Iris pigment epithelial cell (primary cell): ENCODE measurements around the gene PLEKHG4B.

Source experiments
- DNase-seq: peaks from one replicate; pipeline ENCODE4 v3.0.0-alpha.2; 2011; ENCODE audit warnings: low read depth

The PLEKHG4B gene

GRCh38 chr5:137741-138140 lies 45.8 kb downstream of the PLEKHG4B start:
- no peak for DNase-seq

DNA sequence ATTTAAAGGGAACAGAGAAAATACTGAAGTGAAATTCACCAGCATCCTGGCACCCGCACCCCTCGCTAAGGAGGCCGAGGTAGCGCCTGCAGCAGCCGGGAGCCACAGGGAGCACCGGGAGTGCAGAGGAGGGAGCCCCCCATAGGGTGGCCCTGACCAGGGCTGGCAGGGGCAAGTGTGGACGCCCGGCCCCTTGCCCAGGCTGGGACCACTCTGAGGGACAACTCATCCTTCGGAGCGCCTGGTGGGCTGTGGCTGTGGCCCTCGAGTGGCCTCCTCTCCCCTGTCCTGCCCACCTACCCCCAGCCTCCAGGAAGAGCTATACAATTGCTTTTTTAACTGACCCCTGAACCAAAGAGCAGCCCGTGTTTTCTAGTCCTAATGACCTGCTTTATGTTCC lies 47.0 kb downstream of the PLEKHG4B start:
- DNase-seq = no peak

GRCh38 chr5:139579-140442 lies 47.8 kb downstream of the PLEKHG4B start:
- no peak for DNase-seq

DNA sequence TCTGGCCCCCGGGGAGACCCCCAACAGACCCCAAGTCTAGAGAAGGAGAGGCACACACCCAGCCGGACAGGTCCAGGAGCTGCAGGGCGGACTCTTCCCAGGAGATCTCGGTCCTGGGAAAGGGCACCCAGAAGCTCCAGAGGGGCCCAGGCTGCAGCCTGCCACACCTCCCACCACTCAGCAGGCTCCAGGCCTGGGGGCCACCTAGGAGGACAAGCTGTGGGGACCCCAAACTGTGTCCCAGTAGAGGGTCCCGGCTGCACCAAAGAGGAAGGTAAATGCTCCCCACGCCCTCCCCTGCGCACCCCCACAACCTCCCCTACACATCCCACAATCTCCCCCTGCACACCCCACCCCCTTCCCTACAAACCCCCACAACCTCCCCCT lies 48.5 kb downstream of the PLEKHG4B start:
- DNase-seq = no peak

DNA sequence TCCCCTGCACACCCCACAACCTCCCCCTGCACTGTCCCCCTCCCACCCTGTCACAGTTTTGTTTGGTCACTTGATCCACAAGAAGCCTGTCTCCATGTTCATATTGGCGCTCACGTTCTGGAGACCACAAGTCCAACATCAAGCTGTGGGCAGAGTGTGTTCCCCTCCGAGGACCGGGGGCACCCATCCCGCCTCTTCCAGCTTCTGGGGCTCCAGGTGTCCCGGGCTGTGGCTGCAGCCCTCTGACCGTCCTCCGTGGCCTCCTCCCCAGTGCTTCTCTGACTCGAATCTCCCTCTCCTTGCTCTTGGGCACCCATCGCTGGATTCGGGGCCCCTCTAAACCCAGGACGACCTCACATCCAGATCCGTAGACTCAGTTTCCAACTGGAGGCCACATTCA lies 49.2 kb downstream of the PLEKHG4B start:
- no peak for DNase-seq

DNA sequence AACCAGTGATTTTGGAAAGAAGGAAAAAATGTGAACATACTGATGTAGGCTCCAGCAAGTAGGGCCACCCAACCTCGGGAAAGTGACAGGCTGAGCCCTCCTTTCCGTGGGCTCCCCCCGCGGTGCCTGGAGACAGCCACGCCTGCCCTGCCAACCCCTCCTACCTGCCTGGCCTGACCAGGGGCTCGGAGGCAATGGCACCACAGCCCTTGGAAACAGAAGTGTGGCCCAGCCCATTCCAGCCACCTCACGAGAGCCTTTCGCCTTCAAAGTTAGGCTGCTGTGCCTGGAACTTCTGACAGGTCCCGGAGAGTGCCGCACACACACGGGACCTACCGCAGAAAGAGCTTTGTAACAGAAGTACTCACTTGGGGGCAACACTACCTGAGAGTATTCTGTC lies 49.8 kb downstream of the PLEKHG4B start:
- DNase-seq = no peak

DNA sequence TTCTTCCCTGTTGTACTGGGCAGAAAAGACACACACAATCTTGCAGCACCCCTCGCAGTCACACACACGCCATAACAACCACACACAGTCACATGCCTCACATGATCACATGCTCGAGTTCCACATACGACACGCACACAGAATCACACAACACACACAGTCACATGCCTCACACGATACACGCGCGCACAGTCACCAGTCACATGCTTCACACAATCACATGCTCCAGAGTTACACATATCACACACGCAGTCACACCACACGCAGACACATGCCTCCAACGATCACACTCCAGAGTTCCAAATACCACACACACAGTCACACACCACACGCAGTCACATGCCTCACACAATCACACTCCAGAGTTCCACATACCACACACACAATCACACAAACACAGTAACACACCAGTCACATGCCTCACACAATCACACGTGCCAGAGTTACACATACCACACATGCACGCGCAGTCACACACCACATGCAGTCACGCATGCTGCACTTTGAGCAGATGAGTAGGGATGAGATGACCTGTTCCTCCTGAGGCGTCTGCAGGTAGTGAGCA lies 50.4 kb downstream of the PLEKHG4B start:
- DNase-seq = no peak

DNA sequence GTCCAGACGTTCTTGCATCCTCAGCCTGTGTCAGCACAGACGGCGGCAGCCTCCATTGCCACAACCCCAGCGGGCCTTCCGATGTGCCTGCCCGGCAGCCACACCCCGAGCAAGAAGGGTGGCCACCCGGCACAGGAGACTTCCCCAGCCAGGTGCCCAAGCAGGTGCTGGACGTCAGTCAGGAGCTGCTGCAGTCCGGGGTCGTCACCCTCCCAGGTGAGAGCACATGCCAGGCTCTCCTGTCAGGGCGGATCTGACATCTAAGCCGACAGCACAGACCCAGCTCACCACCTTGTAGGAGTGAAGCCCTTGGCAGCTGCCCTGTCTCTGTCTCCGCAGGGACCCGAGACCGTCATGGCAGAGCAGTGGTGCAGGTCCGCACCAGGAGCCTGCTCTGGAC lies 51.1 kb downstream of the PLEKHG4B start:
- no peak for DNase-seq

- no peak for DNase-seq
Observed at GRCh38 chr5:144941-145340, 53.0 kb downstream of the PLEKHG4B start.

GRCh38 chr5:145585-146323 lies 53.8 kb downstream of the PLEKHG4B start:
- DNase-seq = no peak

DNA sequence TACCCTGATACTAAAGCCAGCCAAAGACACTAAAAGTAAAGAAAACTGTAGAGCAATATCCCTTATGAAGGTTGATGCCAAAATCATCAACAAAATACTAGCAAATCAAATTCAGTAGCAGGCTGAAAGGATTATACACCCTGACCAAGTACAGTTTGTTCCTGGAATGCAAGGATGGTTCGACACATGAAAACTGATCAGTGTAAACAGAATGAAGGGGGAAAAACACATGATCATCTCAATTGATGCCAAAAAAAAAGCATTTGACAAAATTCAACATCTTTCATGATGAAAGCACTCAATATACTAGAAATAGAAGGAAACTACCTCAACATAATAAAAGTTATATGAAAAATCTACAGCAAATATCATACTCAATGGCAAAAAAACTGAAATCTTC lies 55.8 kb downstream of the PLEKHG4B start:
- DNase-seq = no peak

DNA sequence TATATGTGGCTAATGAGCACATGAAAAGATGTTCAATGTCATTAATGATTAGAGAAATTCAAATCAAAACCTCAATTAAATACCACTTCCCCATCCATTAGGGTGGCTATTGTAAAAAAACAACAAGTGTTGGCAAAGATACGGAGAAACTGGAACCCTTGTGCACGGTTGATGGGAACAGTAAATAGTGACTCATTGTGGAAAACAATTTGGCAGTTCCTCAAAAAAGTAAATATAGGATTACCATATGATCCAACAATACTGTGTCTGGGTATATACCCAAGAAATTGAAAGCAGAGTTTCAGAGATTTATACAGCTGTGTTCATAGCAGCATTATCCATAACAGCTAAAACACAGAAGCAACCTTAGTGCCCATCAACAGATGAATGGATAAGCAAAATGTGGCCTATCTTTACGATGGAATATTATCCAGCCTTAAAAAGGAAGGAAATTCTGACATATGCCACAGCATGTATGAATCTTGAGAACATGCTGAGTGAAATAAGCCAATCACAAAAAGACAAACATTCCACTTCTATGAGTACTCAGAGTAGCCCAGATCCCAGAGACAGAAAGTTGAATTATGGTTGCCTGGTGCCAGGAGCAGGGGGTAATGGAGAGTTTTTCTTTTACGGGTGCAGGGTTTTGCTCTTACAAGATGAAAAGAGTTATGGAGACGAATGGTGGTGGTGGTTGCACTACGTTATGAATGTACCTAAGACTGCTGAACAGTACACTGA lies 57.9 kb downstream of the PLEKHG4B start:
- DNase-seq = no peak

DNA sequence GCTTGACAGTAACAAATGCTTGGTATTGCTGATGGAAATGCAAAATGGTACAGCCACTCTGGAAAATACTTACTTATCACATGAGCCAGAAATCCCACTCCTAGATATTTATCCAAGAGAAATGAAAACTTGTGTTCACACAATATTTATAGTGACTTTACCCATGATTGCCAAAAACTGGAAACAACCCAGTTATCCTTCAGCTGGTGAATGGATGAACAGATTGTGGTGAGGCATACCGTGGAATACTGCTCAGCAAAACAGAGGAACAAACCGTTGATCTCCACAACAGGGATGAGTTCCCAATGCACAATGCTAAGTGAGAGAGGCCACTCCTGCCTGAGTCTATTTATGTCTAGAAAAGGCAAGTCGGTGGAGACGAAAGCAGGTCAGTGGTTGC lies 58.8 kb downstream of the PLEKHG4B start:
- DNase-seq = no peak

GRCh38 chr5:152077-152476 lies 60.1 kb downstream of the PLEKHG4B start:
- no peak for DNase-seq

GRCh38 chr5:153256-153655 lies 61.3 kb downstream of the PLEKHG4B start:
- DNase-seq = no peak

DNA sequence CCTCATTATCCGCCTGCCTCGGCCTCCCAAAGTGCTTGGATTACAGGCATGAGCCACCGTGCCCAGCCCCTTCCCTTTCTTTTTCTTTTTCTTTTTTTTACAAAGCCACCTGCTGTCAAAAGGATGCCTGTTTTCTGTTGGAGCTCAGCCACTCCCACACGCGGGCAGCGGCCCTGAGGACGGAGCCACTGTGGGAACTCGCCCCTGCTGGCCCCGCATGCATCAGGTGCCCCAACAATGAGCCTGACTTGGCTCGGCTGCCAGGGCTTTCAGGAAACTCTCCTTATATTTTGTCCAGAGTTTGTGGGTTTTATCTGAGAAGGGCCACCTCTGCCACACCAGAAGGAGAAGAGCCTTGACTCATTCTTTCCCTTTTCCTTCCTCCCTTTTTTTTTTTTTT lies 62.3 kb downstream of the PLEKHG4B start:
- DNase-seq = no peak

DNA sequence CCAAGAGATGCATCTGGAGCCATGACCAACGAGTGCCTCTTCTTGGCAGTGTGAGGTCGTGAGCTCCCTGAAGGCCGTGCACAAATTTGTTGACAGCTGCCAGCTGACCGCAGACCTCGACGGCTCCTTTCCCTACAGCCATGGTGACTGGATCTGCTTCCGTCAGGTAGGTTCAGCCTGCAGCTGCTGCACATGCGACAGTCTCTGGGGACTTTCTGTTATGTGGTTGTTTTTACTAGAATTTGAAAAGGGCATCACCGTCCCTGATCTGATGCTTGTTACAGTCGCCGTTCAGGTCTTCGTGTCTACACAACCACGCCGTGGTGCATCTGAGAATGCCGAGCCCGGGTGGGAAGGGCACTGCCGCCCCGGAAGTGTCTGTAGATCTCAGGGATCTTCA lies 62.9 kb downstream of the PLEKHG4B start:
- no peak for DNase-seq

GRCh38 chr5:155651-156410 lies 63.9 kb downstream of the PLEKHG4B start:
- no peak for DNase-seq

- DNase-seq = no peak
Observed at GRCh38 chr5:156411-157072, 64.6 kb downstream of the PLEKHG4B start.

GRCh38 chr5:157126-157715 lies 65.3 kb downstream of the PLEKHG4B start:
- no peak for DNase-seq

DNA sequence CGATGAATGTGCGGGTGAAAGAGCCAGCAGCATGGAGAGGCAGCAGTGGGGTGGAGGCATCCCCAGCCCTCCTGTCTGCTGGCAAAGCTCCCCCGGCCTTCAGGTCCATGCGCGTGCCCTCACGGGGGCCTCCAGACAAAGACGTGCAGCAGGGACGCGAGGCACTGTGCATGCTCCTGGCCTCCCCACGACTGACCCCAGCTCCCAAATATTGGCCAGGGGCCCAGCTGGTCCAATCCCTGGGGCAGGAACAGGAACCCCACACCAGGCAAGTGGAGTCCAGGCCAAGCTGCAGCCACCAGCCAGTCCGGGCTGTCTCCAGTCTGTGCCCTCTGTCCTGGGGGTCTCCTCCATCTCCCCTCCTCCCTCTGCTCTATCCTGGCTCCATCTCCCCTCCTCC lies 65.8 kb downstream of the PLEKHG4B start:
- no peak for DNase-seq
